HG02970 (cell line): ENCODE measurements around the gene KLHL29.

ENCODE experiments used
- ATAC-seq: cut with Tn5 transposase; IDR thresholded peaks from one replicate; pipeline ENCODE4 v1.9.1; 2021; ENCODE audit warnings: mild to moderate bottlenecking, moderate library complexity, moderate number of reproducible peaks; ENCODE audit not compliant: unreplicated experiment, low FRiP score

Gene KLHL29

DNA sequence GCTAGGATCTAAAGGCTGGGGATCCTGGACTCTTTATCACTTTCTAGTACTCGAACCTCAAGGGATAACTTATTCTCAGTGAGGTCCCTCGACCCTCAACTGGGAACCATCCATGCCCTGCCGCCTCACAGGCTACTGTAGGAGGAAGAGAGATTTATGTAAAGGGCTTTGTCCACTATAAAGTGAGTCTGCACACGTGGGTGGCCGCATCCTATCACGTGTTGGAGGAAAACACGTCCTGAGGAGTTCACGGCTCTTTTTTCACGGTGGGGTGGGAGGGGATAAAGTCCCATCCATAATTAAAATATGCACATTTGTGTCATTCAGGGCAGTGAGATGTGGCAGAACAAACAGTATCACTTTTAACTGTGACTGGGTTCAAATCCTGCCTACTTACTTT lies 176.6 kb downstream of the KLHL29 start:
- no peak for ATAC-seq

DNA sequence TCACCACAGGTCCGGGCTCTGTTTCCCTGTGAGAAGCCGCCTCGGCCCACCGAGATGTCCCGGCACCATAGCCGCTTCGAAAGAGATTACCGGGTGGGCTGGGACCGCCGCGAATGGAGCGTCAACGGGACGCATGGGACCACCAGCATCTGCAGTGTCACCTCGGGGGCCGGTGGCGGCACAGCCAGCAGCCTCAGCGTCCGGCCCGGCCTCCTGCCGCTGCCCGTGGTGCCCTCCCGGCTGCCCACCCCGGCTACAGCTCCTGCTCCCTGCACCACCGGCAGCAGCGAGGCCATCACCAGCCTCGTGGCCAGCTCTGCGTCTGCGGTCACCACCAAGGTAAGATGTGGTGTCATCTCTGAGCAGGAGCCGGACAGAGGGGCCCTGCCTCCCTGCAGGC lies 177.2 kb downstream of the KLHL29 start:
- ATAC-seq, result no peak

DNA sequence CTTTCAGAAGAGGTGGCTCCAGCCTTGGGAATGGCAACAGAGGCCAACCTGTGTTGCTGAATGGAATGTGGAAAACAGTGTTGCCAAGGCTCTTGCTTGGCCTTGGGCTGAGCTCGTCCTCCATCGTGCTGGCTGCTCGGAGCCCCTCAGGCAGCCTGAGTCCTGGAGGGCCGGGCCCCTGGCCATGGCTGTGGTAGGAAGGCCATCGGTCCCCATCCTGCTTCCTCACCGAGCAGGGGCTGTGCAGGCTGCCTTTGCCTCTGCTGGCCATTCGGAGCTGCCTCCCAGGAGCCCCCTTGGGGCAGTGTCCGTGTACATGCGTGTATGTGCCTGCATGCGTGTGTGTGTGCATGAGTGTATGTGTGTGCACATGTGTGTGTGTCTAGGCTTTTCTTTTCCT lies 178.2 kb downstream of the KLHL29 start:
- ATAC-seq, result no peak

DNA sequence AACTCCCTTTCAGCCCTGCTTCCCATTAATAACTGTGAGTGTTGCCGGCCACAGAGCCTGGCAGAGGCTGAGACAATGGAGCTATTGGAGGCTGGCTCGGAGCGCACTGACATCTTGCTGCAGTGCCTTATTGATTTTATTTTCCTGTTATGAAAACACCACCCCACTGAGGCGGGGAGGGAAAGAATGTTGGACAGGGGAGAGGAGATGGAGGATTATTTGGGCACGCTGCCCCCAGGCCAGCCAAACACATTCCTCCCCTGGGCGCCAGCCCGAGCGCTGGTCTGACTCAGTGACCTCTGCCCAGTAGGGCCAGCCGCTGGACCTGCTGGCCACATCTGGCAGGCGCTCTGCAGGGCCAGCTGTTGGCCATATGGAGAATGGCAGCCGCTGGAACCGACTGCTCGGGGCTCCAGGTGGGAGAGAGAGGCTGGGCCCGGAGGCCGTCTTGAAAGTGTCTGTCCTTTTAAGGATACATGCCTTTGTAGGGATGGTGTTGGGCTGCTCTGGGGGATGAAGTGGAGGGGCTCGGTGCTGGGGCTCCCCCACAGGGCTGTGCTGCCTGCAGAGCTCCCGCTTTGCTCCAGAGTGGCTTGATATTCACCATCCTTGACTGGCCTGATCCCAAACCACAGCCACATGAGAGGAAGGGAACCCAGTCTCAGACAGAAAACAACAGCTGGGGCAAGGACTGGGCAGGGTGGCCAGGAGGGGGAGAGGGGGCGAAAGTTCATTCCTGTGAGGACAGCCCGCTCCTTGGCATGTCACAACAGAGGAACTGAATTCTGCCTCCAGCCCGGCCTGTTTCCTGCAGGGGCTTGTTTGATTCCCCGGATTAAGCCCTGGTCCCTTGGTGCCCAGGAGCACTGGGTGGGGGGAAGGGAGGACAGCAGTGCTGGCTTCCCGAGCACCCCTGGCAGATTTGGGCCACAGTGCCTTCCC lies 179.0 kb downstream of the KLHL29 start:
- ATAC-seq, result no peak

DNA sequence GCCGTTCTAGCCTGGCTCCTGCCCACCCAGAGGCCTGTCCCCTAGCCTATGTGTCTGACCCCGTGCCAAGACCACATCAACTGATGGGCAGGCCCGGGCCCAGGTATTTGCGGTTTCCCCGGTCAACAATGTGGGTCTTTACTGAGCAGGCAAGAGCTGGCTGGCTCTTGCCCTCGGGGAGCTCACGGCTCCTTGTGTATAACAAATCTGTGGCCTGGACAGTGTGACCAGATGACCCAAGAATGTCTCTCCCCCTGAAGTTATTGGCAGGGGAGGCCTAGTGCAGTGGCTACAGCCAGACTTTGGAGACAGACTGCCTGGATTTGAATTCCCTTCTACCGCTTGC lies 179.6 kb downstream of the KLHL29 start:
- ATAC-seq, result no peak

DNA sequence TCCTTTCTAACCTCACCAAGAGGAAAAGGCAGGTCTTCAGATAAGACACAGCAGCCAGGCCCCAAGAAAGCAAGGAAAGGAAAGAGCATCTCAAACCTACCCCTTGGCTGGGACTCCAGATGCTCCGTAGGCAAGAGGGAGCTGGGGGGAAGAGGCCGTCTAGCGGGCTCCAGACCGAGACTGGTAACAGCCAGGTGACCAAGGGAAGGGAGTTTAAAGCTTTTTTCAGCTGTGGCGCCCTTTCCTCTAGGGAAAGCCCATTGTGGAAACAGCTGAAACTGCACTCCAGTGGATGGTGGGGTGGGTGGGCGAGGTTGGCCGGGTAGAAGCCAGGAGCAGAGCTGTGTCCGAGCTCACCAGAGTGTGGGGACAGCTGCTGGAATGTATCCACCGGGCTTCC lies 180.4 kb downstream of the KLHL29 start:
- ATAC-seq, result no peak

DNA sequence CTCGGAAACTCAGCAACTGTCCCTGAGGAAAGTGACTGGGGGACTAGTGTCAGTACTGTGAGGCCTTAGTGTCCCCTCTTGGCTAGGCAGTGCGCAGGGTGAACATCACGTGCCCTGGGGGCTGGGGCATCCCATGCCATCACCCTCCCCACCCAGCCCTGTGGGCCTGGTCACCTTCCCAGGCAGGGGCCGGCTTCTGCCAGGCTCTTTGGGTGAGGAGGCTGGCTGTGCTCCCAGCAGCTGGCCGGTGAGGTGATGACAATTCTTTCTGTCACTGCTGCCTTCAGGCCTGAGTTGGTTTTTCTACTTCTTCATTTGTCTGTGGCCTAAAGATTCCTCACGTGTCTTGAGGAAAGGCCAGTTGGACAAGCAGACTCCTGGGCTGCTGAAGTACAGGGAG lies 180.8 kb downstream of the KLHL29 start:
- no peak for ATAC-seq

DNA sequence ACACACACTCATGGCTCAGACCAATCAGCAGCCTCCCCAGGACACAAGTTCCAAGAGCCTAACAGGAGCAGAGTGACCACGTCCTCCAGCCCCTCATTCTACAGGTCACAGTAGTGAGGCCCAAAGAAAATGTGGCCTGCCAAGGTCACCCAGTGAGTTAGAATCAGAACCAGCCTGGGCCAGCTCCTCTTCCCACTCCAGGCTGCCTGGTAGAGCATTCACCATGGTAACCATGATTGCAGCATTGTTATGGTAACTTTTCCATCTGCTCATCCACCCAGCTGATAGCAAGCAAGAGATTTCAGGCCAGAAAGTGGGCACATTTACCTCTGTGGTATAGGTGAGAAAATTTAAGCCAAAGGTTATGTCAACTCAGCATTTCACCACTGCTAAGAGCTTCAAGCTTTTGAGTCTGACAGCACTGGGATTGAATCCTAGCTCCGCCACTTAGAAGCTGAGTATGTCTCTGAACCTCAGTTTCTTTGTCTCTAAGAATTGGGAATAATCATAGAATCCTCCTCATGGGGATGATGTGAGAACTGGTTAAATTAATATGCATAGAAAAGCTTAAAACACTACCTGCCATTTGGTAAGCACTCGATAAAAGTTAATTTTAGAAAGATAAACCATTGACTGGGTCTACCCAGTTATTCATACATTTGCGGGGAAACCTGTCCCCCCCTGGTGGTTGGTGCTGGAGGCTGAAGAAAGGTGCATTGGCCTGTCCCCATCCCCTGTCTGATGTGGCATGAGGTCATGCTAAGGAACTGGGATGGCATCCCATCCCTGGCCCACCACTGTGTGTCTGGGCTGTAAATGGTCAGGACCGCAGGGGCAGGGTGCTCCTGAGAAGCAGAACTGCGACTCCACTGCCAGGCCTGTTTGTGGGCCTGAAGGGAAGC lies 181.5 kb downstream of the KLHL29 start:
- ATAC-seq, result no peak

DNA sequence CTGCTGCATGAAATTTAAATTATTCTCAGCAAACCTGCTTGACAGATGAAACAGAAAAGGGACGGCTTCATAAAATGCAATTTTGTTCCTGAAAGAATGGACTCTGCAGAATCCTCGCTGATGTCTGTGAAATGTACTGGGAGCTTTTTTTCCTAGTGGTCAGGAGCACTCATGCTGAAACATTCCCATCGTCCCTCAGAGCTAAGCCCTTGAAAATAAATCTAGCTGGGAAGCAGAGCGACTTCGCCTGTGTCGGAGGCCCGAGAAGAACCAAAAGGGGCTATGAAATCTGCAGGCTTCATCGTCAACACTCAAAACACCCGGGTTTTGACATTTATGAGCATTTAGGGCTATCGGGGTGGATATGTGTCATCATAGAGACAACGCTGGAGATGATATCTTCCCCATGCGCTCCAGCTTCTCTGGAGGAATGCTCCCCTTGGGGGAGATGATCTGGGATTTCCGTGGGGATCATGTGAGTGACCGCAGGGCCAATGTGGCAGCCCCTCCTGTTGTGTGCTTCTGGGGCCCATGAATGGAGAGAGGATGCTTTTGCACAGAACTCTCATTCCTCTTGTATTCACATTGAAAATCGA lies 182.3 kb downstream of the KLHL29 start:
- ATAC-seq, result no peak

DNA sequence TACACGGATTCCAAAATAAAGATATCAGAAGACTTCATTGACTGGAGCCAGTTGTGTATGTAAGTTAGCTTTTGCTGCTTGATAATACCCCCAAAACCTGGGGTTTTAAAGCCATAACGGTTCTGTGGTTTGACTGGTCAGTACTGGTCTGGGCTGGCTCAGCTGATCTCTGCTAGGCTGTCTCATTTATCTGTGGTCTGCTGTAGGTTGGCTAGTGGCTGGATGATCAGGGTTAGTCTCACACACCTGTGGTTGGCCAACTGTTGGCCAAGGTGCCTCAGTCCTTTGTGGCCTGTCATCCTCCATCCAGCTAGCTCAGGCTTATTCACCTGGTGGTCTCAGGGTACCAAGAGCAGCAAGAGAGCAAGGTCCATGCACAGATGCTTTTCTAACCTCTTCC lies 183.2 kb downstream of the KLHL29 start:
- no peak for ATAC-seq

DNA sequence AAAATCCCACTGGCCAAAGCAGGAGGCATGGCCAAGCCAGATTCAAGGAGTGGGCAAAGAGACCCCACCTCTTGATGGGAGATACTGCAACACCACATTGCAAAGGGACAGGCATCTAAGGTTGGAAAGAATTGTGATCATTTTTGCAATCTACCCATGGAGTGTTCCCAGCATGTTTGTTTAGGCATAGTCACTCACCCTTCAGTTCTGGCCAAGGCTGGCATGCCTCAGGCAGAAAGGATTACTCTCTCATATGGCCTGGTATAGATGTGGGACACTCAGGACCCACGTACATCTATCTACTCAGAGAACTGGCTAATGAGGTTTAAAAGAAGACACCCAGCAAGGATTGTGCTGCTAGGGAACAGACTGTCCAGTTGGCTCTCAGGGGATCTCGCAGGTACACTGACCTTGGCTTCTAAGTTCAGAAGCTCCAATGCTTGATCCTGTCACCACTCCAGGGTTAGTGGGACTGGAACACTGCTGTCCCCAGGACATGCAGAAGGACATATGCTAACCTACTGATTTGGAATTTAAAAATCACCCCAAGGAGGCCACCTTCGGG lies 183.7 kb downstream of the KLHL29 start:
- no peak for ATAC-seq

DNA sequence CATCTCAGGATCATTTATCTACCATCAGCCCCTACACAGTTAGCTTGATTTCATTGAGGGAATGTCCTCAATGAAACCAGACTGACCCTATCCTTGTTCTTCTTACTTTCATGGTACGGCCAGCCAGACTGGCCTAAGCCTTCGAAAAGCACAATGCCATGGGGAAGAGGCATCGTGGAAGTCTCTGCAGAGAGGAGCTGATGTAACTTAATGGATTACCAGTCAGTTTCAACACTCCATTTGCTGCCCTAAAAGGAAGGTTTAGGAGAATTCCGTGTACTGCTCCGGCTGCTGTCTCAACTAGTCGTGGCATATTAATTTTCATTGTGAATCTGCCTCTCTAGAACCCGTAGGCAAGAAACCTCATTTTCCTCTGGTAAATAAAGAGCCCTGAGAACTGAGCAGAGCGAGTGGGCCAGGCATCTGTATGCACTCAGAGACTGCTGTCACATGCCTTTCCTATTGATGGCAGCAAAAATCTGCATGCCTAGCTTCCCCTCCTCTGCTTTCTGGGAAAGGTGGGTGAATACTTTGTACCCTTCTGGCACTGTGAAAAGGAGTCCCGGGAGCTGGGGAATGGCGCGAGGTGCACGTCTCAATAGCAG lies 184.9 kb downstream of the KLHL29 start:
- ATAC-seq, result no peak

DNA sequence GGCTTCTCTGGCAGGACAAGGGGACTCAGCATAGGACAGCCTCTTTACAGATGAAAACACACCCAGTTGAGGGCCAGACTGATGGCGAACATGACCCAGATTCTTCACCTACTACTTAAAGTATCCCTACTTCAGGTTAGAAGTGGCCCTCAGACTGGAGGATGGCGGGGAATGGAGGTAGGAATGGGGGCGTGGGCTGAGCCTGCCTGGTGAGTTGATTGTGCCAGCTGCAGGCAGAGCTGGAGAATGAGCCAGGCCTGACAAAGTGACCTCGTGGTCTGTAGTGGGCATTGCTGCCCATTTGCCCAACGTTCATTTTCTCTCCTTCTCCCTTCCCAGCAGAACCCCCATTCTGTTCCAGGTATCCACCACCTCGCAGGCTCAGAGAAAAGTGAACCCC lies 186.1 kb downstream of the KLHL29 start:
- no peak for ATAC-seq

DNA sequence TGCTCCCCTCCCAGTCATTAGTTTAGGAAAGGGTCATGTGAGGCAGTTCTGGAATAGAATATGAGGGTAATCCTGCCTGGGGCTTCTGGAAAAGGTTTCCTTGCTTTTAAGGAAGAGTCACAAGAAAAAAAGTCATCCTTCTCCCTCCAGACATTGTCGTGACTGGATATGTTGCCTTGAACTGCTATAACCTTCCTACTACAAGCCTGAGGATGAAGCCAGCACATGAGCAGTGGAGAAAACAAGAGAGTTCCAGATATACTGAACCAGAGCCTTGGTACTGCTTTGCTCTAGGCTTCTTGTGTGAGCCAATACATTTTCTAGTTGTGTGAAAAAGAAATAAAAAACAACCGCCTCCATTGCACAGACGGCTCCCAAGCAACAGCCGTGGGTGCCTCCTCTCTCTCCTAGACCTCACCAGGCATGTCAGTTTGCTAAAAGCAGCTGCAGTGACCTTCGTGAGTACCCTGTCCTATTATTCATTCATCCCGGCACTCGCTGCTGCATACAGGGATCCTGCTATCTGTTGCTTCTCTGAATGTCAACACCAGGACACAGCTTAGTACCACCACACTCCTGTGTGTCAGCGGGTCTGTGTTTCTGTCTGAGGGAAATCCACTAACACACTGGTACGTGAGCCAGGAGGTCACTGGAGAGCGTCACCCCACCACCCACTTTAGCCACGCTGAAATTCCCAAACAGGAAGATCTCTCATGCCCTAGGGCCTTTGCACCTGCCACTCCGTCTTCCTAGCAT lies 186.7 kb downstream of the KLHL29 start:
- ATAC-seq, result no peak

DNA sequence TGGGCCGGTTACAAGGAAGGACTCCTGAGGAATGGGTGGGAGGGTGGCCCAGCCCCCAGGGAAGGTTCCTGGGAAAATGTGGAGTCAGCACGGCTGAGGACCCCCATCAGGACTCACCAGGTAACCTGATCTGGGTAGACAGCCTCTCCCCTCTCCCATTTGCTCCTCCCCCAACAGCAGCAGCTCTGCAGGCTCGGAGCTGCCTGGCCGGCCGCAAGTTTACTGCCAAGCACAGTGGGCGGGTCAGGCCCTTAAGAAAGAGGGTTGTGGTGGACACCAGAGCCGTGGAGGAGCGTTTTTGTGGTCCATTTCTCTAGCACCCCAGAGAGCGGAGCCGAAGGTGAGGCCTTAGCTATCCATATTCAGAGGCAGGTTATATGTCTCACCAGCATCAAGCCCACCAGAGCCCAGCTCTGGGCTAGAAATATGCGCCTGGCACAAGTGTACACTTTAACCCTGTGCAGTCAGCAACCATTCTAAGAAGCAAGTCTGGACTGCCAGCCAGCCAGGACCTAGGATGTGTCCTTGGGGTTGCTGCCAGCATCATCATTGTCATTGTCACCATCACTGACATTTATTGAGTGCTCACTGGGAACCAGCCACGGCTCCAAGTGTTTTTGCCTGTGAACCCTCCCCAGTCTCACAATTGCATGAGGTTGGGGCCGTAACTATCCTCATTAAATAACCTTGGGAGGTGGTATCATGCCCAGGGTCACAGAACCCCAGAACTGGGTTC lies 190.1 kb downstream of the KLHL29 start:
- ATAC-seq, result no peak

DNA sequence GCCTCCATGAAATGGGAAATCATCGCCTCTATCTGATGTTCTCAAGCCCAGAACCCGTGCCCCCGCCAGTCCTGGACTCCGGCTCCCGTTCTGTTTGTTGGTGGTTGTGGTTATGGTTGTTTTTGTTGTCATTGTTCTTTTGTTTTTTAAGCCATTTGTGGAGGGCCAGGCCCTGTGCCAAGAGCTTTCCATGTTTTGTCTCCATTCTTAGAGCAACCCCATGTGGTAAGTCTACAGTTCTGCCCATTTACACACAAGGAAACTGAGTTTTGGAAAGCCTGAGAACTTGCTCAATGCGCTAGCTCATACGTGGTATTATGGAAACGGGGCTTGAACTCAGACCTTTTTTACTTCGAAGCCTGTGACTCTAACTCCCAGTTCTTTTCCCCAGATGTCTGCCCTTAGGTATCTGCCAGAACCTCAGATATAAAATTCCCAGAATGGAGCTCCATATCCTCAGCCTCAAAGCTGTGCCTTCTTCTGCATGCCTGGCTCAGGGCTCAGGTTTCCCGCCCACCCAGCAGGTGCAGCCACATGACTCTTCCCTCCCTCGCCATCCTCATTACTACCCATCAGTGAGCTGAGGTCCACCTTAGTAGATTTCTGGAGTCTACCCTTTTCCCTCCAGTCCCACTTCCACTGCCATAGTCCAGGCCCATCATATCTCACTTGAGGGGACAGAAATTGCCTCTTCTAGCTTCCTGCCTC lies 194.1 kb downstream of the KLHL29 start:
- ATAC-seq, result no peak

DNA sequence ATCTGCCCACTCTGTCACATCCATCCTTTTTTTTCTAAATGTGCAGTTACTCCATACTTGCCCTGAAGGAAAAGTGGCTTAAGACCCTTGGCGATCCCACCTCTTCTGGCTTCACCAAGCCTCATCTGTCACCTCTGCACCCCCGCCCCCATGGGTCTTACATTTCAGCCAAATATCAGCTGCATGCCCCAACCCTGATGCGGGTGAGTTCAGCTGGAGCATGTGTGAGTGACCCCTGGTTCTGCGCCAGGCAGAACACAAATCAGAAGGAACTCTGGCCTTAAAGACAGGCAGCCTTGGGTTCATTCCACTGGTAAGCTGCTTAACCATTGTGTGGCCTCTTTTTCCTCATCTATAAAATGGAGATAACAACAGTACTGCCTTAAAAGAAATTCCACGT lies 194.7 kb downstream of the KLHL29 start:
- ATAC-seq, result no peak

DNA sequence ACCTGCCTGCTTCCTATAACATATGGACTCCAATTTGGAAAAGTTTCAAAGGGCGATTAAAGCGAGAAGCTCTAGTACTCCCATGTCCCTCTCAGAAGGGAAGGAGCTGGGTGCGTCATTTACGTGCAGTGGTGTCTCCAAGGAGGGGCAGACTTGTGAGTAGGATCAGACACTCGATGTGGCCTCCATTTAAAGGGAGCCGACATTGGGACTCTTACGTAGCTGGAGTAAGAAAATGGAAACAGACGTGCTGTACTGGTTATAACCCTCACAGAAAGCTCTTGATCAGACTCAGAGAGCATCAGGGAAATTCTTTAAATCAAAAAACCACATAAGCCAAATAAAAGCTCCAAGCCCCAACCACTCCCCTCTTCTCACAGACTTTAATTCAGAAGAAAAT lies 198.5 kb downstream of the KLHL29 start:
- no peak for ATAC-seq
